GM21423 (cell line): ENCODE measurements around the gene LDB2.

Experiments used
- ATAC-seq: cut with Tn5 transposase; IDR thresholded peaks from one replicate; pipeline ENCODE4 v1.9.1; 2021; ENCODE audit warnings: mild to moderate bottlenecking, moderate library complexity; ENCODE audit not compliant: unreplicated experiment

Gene LDB2

DNA sequence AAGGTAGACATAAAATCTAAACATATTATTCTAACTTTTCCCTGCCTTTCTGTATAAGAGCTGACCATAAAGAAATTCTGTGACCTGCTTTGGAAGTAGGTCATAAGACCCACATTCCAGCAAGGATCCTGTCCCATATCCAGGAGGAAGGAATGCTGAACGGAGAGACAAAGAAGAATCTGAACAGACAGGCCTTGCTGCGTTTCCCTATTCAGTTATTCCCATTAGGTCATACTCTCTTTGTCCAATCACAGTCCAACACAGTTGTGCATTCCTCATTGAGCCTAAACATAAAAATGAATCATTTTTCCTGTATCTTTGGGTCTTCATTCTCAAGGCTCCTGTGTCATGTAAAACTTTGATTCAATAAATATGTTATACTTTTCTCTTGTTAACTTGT, 384.6 kb downstream of the LDB2 start:
- no peak for ATAC-seq

DNA sequence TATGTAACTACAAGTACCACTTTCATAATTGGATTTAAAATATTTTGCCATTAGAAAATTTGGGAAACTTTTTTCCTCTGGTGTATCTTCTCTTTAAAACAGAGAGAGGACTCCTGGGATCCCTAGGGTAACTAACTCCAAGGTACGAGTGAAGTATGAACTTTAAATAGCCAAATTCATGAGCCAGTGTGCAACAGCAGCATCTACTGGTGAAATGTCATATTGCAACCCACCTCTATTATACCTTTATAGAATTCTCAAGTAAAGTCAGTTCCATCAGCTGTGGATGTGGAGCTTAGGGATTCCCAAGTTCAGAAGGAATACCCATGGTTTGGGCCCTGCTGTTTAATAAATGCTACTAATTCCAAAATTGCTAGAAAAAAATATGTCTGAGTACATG, 389.5 kb downstream of the LDB2 start:
- no peak for ATAC-seq

- no peak for ATAC-seq
These were observed 392.7 kb downstream of the LDB2 start for GRCh38 chr4:16505726-16506125.

GRCh38 chr4:16505267-16505666, 393.2 kb downstream of the LDB2 start:
- no peak for ATAC-seq

GRCh38 chr4:16503421-16504100, 394.9 kb downstream of the LDB2 start:
- no peak for ATAC-seq

DNA sequence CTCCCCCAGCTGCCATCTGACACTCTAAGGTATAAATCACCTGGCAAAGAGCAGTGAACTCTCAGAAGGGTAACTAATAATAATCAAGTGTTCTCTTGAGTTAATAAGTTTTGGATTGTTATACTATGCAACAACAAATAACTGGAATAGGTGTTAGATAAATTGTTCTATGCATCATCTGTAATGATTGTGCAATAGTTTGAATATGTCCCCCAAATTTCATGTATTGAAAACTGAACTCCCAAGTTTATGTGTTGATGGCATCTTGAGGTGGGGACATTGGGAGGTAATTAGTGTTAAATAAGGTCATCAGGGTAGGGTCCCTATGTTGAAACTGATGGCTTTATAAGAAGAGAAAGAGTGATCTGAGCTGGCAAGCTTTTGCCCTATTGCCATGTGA, 399.5 kb downstream of the LDB2 start:
- no peak for ATAC-seq

DNA sequence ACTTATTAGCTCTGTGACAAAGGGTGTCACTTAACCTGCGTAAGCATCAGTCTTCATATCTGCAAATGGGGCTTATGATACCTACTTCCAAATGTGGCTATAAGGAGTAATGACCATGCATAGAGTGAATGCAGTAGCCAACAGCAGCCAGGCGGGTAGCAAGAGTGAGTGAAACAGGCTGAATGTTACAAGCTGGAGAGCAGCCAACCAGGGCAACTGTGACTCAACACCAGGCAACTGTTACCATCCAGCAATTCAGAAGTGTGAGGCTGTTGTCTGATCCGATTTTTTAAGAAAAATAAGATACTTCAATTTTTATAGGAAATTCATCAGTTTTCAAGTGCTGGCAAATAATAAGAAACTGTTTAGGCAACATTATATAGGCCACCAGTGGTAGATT, 401.9 kb downstream of the LDB2 start:
- ATAC-seq: no peak

DNA sequence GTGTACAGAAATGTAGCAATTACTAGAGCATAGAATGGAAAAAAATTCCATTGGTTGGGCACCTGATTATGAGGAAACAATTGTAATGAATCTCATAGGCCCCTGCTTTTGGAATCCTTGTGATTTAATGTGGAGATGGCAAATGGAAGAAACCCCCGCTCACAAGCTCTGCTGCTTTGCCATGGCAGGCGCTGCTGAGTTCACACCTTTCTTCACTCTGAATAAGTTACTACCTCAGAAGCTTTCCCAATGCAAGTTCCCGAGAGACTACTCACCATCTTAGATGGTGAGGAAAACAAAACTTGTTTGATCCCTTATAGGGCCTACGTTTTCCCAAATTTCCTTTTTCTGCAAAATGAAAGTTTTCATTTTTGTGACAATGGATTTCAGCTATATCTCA, 405.6 kb downstream of the LDB2 start:
- no peak for ATAC-seq

DNA sequence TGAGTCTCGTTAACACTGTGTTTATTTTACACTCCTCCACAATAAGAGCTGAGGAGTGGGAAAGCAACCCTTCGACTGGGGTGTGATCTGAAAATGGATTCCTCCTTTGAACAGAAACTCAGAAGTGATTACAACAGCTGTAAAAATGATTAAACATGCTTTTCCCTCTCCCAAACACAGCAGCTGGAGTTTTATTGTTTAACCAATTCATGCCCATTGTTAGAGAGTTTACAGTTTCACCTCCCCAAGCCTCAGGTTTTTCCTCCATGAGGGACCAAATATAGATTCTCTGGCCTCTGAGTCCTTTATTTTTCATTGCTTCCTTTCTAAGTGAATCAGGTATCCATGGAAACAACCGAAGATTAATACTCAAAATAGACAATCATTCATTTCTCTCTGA, 409.2 kb downstream of the LDB2 start:
- ATAC-seq: no peak

- no peak for ATAC-seq
These were observed 410.4 kb downstream of the LDB2 start for GRCh38 chr4:16488084-16488483.

GRCh38 chr4:16484711-16485110, 413.7 kb downstream of the LDB2 start:
- no peak for ATAC-seq

DNA sequence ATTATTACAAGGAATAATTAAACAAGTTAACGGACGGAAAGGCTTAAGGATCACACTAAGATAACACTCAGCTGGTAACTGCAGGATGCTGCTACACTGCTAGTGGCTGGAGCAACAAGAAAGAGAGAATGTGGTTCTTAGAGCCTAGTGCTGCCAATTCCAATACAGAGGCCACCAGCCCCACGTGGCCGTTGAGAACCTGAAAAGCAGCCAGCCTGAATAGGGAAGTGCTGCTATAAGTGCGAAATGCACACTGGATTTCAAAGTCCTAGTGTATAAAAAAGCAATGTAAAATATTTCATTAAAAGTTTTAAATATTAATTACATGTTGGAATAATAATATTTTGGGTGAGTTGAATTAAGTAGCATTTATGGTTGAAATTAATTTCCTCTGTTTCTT, 414.9 kb downstream of the LDB2 start:
- ATAC-seq: no peak

DNA sequence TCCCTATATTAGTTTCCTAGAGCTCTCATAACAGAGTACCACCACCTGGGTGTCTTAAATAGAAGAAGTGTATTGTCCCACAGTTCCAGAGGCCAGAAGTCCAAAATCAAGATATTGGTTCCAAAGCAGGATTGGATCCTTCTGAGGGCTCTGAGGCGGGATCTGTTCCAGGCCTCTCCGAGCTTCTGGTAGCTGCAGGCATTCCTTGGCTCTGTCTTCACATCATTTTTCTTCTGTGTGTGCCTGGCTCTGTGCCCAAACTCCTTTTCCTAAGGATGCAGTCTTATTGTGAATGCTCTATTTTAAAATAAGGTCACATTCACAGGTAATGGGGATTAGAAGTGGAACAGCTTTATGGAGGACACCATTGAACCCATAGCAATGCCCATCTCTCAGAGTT, 418.4 kb downstream of the LDB2 start:
- ATAC-seq: no peak

DNA sequence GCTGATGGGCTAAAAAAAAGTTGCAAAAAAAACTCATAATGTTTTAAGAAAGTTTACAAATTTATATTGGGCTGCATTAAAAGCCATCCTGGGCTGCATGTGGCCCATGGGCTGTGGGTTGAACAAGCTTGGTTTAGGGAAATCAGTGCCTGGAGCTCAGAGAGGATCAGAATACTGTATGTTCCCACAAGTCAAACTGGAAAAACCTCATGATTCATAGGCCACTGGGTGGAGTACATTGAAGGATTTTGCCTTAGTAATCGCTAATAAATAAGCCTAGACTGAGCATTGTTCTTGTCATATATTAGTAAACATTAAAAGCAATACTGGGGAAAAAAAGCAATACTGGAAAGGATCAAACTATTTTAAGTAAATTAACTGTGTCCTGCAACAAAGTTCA, 425.9 kb downstream of the LDB2 start:
- no peak for ATAC-seq

DNA sequence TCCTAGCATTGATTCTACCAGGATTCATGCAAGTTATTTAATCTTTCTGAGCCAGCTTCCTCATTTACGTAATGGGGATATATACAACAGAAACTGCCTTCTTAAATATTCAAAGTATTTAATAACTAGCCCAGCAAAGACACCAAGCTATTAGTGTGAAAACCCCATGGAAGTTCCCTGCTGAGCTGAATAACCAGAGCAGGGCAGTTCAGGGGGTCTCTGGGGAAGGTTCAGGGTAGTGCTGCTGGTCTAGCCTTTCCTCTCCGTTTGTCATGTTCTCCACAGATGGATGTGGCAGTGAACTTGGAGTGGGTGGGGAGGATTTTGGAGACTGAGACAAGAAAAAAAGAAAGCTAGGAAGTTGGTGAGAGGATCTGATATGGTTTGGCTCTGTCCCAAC, 431.4 kb downstream of the LDB2 start:
- ATAC-seq: no peak

DNA sequence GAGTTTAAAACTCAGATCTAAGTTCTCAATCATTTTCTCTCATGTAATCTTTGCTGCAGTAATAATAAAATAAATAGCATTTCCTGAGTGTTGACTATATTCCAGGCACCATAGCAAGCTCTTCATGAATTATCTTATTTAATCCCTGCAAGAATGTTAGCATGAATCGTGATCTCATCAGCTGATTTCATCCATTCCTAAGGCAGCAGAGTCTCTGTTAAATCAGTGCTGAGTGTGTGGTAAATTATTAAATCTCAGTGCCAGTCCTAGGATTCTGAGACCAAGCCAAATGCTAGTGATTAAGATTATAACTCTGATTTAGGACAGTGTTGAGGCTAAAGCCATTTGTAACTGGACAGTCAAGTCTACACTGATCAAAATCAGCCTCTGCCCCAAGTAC, 431.9 kb downstream of the LDB2 start:
- no peak for ATAC-seq

GRCh38 chr4:16464651-16465050, 433.8 kb downstream of the LDB2 start:
- no peak for ATAC-seq

DNA sequence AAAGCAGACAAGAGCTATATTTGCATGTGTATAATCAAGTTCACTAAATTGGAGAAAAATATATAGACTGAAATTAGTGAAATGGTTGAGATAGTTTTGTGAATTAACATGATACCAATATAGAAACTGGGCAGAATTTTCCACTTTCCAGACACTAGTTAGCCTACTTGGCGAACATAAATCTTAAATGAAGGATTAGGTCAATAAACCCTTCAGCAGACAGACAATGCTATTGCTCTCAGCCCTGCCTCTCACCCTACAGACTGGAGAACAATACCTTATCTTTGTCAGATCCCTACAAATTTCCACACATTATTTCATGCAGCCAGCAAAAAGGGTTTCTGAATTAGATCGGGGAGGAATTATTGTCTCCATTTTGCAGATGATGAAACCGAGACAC, 435.8 kb downstream of the LDB2 start:
- no peak for ATAC-seq

- no peak for ATAC-seq
These were observed 437.1 kb downstream of the LDB2 start for GRCh38 chr4:16461362-16461761.

DNA sequence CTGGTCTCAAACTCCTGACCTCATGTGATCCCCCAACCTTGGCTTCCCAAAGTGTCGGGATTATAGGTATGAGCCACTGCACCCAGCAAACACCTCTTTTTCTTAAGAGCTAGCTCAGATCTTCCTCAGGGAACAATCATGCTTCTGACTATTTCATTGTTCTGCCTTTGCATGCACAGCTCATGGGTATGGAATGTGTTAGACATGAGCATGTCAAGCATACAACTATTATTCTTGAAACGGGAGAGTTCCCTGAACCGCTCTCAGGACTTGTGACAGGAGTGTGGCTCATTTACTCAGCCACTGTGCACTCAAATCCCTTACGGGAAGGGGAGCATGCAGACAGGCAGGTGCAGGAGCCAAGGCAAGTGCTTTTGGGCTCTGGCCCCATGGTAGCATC, 440.5 kb downstream of the LDB2 start:
- ATAC-seq: no peak
